Neural progenitor cell (in vitro differentiated cells): ENCODE measurements around the gene CBFA2T3.

Experiments used
- EZH2 ChIP-seq: fragments of 200-600 bp; sonication (generic); IDR thresholded peaks from 2 replicates; pipeline ENCODE4 v1.6.1; 2017; ENCODE audit warnings: antibody characterized with exemption, mild to moderate bottlenecking, moderate library complexity
- TF ChIP-seq, protein P1 (sequence below): fragments of 200-600 bp; sonication (generic); IDR thresholded peaks from 2 replicates; pipeline ENCODE4 v1.5.1; 2017; ENCODE audit warnings: antibody characterized with exemption, mild to moderate bottlenecking

DNA sequence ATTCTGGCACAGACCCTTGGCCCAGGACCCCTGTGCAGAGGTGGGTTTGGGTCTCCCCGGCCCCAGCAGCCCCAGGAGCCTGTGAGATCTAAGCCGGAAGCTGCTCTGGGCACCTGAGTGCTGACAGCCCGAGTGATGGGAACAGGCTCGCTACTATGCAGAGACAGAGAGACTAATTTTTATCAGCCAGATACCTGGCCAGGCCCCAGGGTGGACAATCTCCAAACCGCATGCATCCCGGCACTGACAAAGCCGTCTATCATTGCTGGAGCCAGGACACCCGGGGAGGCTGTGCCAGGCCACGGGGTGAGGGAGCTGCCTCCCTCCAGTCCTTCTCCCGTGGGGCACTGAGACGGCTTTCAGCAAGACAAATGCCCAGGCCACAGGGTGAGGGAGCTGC, 25.0 kb downstream of the CBFA2T3 start:
- TF ChIP-seq, protein P1, sequence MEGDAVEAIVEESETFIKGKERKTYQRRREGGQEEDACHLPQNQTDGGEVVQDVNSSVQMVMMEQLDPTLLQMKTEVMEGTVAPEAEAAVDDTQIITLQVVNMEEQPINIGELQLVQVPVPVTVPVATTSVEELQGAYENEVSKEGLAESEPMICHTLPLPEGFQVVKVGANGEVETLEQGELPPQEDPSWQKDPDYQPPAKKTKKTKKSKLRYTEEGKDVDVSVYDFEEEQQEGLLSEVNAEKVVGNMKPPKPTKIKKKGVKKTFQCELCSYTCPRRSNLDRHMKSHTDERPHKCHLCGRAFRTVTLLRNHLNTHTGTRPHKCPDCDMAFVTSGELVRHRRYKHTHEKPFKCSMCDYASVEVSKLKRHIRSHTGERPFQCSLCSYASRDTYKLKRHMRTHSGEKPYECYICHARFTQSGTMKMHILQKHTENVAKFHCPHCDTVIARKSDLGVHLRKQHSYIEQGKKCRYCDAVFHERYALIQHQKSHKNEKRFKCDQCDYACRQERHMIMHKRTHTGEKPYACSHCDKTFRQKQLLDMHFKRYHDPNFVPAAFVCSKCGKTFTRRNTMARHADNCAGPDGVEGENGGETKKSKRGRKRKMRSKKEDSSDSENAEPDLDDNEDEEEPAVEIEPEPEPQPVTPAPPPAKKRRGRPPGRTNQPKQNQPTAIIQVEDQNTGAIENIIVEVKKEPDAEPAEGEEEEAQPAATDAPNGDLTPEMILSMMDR: no peak
- TF ChIP-seq EZH2: no peak
